ENCODE results near the gene TNFSF11. TPM values are rescaled to one million over a fixed set of nuclear protein-coding genes. Genes with fewer than 3 reads are reported as not detected.

The TNFSF11 gene
- total and polyA plus RNA-seq, 2 donors (not counting 3 experiments of a cell fraction or from before 2014, with no cell fraction given) = not detected

GRCh38 chr13:42581427-42581826, 7.5 kb downstream of the TNFSF11 start:
- FAIRE-seq (no peak), DNase-seq (ENCODE audit: low read depth, low spot score) (no peak)
- H3K4me3 ChIP-seq (replicated peaks in 1 of 3; ENCODE audit: insufficient read depth in 1 of 3, low read depth in 1 of 3, low read length in 3 of 3) = no peak overlapping the region
- H3K9me3 ChIP-seq (replicated peaks; ENCODE audit: control insufficient read depth, insufficient read depth, low read length) = no peaks in the 10 kb centered on the region
- H3K36me3 ChIP-seq (ENCODE audit: control insufficient read depth in 2 of 2, extremely low read depth in 1 of 2, insufficient read depth in 2 of 2, low read length in 2 of 2) = no peaks in the 10 kb centered on the region
- H3K4me1 ChIP-seq (ENCODE audit: control insufficient read depth, extremely low read depth, insufficient read depth, low read length) = no peaks in the 10 kb centered on the region
- H3K79me2 ChIP-seq (ENCODE audit: control insufficient read depth, insufficient read depth, low read length) = no peaks in the 10 kb centered on the region
- CTCF ChIA-PET = interaction anchor here (0.9 to 1.4 kb wide), 2 partner anchors 9 to 14 kb away, joined by 3 to 4 read pairs; no protein-coding TSS in a partner anchor
- POLR2A ChIA-PET = no interaction called here
- no peak overlapping the region for H3K27ac ChIP-seq (ENCODE audit: insufficient read depth, low read depth, low read length)
- no peak overlapping the region for H2AFZ ChIP-seq (ENCODE audit: low read depth, low read length)
- BruUV-seq (replicated peaks) = no TSS peak
- H3K9me1 ChIP-seq (replicated peaks; ENCODE audit: control insufficient read depth, extremely low read depth, insufficient read depth, low read length) = no peaks in the 10 kb centered on the region
- peaks cover 7 to 27% of the 10 kb centered on the region in 2 experiments for H3K27me3 ChIP-seq (ENCODE audit: control insufficient read depth in 2 of 2, insufficient read depth in 2 of 2, low read length in 2 of 2)
- no peak overlapping the region for H3K4me2 ChIP-seq (ENCODE audit: insufficient read depth, low read length)
- TF ChIP-seq GATA2 (IDR thresholded peaks at IDR 0.05; ENCODE audit: insufficient read depth, insufficient read length, low read depth, low read length) = no peak
- no peak for TF ChIP-seq POLR2A (IDR thresholded peaks at IDR 0.05; ENCODE audit: low read depth, low read length)
- TF ChIP-seq POLR2AphosphoS5 (IDR thresholded peaks at IDR 0.05; ENCODE audit: insufficient read depth, low read depth, low read length) = no peak
- no peak for TF ChIP-seq MAX (IDR thresholded peaks at IDR 0.05; ENCODE audit: insufficient read depth, insufficient read length)
- TF ChIP-seq JUN (IDR thresholded peaks at IDR 0.05; ENCODE audit: borderline replicate concordance, insufficient read depth, insufficient read length, low read depth) = no peak
- TF ChIP-seq MYC (IDR thresholded peaks at IDR 0.05; ENCODE audit: low read depth, low read length) = no peak
- TF ChIP-seq CTCF (IDR thresholded peaks at IDR 0.05; ENCODE audit: extremely low read depth in 1 of 2, insufficient read depth in 1 of 2, low read depth in 1 of 2, low read length in 2 of 2) = no peak
- TF ChIP-seq EZH2 (IDR thresholded peaks at IDR 0.05; ENCODE audit: borderline replicate concordance, low read depth, low read length, severe bottlenecking) = no peak
- TF ChIP-seq FOS (IDR thresholded peaks at IDR 0.05; ENCODE audit: borderline replicate concordance, insufficient read depth, low read length) = no peak
- dilution Hi-C loops (cut with MboI; ENCODE audit: extremely low pct_ligation_motif_present, low sequenced_read_pairs) (no loop called here), intact Hi-C loops (cut with micrococcal nuclease) (no loop called here)
- no peaks in the 10 kb centered on the region for H4K20me1 ChIP-seq (replicated peaks; ENCODE audit: control insufficient read depth, extremely low read depth, insufficient read depth, low read length)
- no peak overlapping the region for H3K9ac ChIP-seq (replicated peaks; ENCODE audit: extremely low read depth, insufficient read depth, low read length)
